Activated naive CD4-positive, alpha-beta T cell treated with anti-CD3 and anti-CD28 coated beads, Interleukin-2, amount 10 ng/mL, durations not matched to agents 7 days and 5 days (primary cell): ENCODE data around the gene ILF2.

Experiments used
- CTCF ChIA-PET: fragments of 350-600 bp; sonication (Branson Sonifier 250); formaldehyde crosslinking; loops from one replicate; lab custom pipeline; 2021; ENCODE audit warnings: antibody characterized with exemption; lab: Charles Lee
- DNase-seq: peaks from one replicate; pipeline ENCODE4 v3.0.0-alpha.2; 2020
- H3K27ac Mint-ChIP-seq: one replicate; pipeline ENCODE4 v1.8.0; 2021; ENCODE audit warnings: mild to moderate bottlenecking, moderate library complexity, mixed read lengths
- H3K27me3 Mint-ChIP-seq: one replicate; pipeline ENCODE4 v1.8.0; 2021; ENCODE audit warnings: mild to moderate bottlenecking, mixed read lengths
- H3K36me3 Mint-ChIP-seq: one replicate; pipeline ENCODE4 v1.8.0; 2021; ENCODE audit warnings: mixed read lengths
- H3K4me1 Mint-ChIP-seq: one replicate; pipeline ENCODE4 v1.8.0; 2021; ENCODE audit warnings: mixed read lengths
- H3K4me3 Mint-ChIP-seq: one replicate; pipeline ENCODE4 v1.8.0; 2021; ENCODE audit warnings: mild to moderate bottlenecking, moderate library complexity, mixed read lengths
- H3K9me3 Mint-ChIP-seq: one replicate; pipeline ENCODE4 v1.8.0; 2021; ENCODE audit warnings: mixed read lengths

Gene ILF2

DNA sequence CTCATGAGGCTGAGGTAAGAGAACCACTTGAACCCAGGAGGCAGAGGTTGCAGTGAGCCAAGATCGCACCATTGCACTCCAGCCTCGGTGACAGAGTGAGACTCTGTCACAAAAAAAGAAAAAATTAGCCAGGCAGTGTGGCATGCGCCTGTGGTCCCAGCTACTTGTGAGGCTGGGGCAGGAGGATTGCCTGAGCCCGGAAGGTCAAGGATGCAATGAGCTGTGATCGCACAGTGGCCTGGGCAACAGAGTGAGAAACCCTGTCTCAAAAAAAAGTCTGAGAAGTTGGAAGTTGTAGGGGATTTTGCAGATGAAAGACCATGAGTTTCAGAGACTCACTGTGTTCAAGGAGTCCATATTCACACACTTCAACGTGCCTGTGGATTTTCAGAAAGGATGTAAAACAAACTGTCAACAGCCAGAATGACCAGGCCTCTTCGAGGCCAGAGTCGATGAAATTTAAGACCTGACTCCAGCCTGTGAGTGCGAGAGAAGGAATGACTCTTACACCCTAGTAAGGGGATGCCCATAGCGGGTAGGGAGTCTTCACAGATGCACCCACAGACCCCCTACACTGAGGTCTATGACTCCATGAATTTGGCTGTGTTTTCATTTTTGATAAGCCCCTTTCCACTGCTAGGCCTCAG lies 45.7 kb downstream of the ILF2 start:
- CTCF ChIA-PET, result no interaction called here
- Mint-ChIP-seq H3K9me3 (no peaks in the 10 kb centered on the region), H3K4me1 (peaks cover 2% of the 10 kb centered on the region), H3K27ac (no peak overlapping the region), H3K27me3 (peaks cover 31% of the 10 kb centered on the region), H3K36me3 (no peaks in the 10 kb centered on the region), H3K4me3 (no peak overlapping the region)
- no peak for DNase-seq

DNA sequence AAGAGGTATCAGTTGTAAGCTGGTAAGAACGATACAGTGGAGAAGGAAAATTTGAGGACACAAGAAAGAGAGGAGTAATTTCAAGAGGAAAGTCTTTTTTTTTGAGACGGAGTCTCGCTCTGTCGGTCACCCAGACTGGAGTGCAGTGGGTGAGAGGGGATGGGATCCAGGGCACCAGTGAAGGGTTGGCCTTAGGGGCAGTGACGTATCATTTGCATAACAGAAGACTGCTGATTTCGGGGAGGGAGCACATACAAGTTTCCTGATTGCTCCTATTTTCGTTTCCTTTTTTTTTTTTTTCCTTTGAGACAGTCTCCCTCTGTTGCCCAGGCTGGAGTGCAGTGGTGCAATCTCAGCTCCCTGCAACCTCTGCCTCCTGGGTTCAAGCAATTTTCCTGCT lies 47.7 kb downstream of the ILF2 start:
- no peaks in the 10 kb centered on the region for H3K9me3 Mint-ChIP-seq
- no peak overlapping the region for H3K4me3 Mint-ChIP-seq
- H3K27me3 Mint-ChIP-seq, result peaks cover 22% of the 10 kb centered on the region
- DNase-seq, result no peak
- H3K4me1 Mint-ChIP-seq, result peaks cover 2% of the 10 kb centered on the region
- CTCF ChIA-PET, result interaction anchor here (1.1 to 1.6 kb wide), 3 partner anchors 91 to 117 kb away, joined by 3 to 4 read pairs (median 4); no protein-coding TSS in a partner anchor
- H3K36me3 Mint-ChIP-seq, result no peaks in the 10 kb centered on the region
- H3K27ac Mint-ChIP-seq, result no peak overlapping the region

DNA sequence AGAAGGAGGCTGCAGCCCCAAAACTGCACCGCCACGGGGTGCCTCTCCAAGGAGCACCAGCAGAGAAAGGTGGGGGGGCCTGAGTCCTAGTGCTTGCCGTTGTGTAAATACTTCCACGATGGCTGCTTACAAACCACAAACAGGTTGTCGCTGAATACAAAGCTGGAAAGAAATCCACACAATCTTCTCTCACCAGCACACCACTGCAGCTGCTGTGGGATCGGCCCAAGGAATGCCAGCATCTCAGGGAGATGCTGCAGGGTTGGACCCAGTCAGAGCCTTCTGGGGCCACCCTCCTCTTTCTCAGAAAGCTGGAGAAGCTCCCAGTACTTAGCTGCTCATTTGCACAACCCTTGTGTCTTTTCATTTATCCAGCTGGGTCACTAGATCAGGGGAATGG lies 51.6 kb downstream of the ILF2 start:
- H3K4me1 Mint-ChIP-seq, result peaks cover 3% of the 10 kb centered on the region
- no peak overlapping the region for H3K4me3 Mint-ChIP-seq
- no peaks in the 10 kb centered on the region for H3K36me3 Mint-ChIP-seq
- no peak for DNase-seq
- H3K27me3 Mint-ChIP-seq, result peaks cover 8% of the 10 kb centered on the region
- CTCF ChIA-PET, result interaction anchor here (1.0 to 3.6 kb wide), 5 partner anchors 10 to 109 kb away, joined by 5 to 31 read pairs (median 7); partner anchors contain the start of genes CHTOP, S100A1 and S100A13
- H3K9me3 Mint-ChIP-seq, result no peaks in the 10 kb centered on the region
- H3K27ac Mint-ChIP-seq, result no peak overlapping the region

DNA sequence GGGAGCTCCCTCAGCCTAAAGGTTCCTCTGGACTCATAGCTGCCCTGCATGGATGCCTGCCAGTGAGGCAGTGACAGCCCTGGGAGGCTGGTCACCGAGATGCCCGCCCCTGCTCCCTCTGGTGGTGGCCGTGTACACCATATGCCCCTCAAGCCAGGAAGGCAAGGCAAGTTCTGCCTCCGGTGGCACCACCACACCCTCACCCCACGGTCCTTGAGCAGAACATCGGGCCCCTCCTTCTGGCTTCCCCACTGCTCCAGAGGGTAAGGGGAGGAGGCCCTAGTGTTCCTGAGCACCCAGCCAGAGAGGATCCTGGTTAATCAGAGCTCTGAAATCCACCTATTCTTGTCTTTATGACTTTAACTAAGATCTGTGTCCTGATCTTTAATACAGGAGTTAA lies 53.1 kb downstream of the ILF2 start:
- H3K27ac Mint-ChIP-seq, result no peak overlapping the region
- no peak overlapping the region for H3K4me3 Mint-ChIP-seq
- no peaks in the 10 kb centered on the region for H3K36me3 Mint-ChIP-seq
- peak; percentile 79 for DNase-seq
- H3K27me3 Mint-ChIP-seq, result peaks cover 13% of the 10 kb centered on the region
- H3K4me1 Mint-ChIP-seq, result peaks cover 3% of the 10 kb centered on the region
- no peaks in the 10 kb centered on the region for H3K9me3 Mint-ChIP-seq
- CTCF ChIA-PET, result interaction anchor here (0.7 to 3.6 kb wide), 9 partner anchors 11 to 147 kb away, joined by 3 to 31 read pairs (median 6); partner anchors contain the start of genes CHTOP, S100A1 and S100A13

DNA sequence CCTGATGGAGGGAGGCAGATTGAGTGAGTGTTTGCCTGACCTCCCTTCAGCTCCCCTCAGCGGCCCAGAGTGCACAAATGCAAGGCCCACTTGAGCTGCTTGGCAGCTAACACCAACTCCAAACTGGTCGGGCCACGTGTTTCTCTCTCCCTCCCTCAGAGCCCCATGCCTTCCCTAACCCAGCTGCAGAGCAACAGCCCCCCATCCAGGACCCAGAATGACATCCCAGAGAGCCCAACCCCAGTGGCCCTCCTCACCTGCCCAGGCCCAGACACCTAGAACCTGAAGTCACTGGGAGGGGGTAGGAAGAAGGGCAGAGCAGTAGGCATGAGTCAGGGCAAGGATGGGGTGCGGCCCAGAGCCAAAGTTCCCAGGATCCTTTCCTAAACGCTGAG lies 53.9 kb downstream of the ILF2 start:
- DNase-seq, result no peak
- CTCF ChIA-PET, result interaction anchor here (0.8 to 3.6 kb wide), 6 partner anchors 12 to 108 kb away, joined by 3 to 31 read pairs (median 14); partner anchors contain the start of genes S100A1 and S100A13
- peaks cover 19% of the 10 kb centered on the region for H3K27me3 Mint-ChIP-seq
- H3K4me1 Mint-ChIP-seq, result peaks cover 3% of the 10 kb centered on the region
- H3K27ac Mint-ChIP-seq, result no peak overlapping the region
- no peaks in the 10 kb centered on the region for H3K36me3 Mint-ChIP-seq
- H3K4me3 Mint-ChIP-seq, result no peak overlapping the region
- no peaks in the 10 kb centered on the region for H3K9me3 Mint-ChIP-seq

DNA sequence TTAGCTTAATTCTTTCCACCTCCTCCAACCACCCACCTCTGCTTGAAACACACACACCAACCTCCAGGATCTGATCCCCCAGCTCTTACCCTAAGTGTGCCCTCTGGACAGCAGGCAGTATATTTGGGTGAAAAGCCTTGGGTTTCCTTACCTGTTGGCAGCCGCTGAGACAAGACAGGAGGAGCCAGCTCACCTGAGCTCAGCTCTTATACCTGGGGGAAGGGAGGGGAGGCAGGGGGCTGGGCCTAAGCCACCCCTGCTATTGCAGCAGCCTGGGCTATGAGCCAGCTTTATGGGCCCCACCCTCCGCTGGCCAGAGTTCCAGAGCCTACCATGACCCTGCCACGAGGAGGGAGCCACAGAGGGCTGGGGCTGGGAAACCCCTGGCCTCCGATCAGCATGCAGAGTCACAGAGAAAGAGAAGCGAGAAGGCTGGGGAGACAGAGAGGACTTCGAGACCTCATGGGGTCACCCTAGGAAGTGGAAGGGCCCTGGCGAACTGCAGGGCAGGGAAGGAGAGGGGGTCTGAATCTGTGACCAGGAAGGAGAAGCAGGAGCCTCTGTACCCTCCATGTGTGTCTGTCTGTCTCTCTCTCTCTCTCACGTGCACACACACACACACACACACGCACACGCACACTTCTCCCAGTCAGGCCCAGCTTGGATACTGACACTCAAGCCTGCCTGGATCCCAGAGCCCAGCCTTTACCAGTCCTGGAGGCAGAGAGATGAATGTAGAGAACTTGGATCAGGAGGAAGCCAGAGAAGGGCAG lies 54.5 kb downstream of the ILF2 start, which contains the start of gene S100A14:
Gene S100A14, minus strand, starts transcription at position 182 of the 773 bp plus-strand sequence. CDS start 467 bp downstream, outside the sequence.
- CTCF ChIA-PET, result interaction anchor here (0.5 to 3.6 kb wide), 7 partner anchors 11 to 108 kb away, joined by 3 to 31 read pairs (median 9); partner anchors contain the start of genes S100A1 and S100A13
- Mint-ChIP-seq H3K36me3 (no peaks in the 10 kb centered on the region), H3K4me3 (no peak within 1 kb of the TSS), H3K27me3 (peaks cover 20% of the 10 kb centered on the region), H3K9me3 (no peaks in the 10 kb centered on the region), H3K27ac (no peak within 1 kb of the TSS), H3K4me1 (peaks cover 3% of the 10 kb centered on the region)
- DNase-seq, result no peak

DNA sequence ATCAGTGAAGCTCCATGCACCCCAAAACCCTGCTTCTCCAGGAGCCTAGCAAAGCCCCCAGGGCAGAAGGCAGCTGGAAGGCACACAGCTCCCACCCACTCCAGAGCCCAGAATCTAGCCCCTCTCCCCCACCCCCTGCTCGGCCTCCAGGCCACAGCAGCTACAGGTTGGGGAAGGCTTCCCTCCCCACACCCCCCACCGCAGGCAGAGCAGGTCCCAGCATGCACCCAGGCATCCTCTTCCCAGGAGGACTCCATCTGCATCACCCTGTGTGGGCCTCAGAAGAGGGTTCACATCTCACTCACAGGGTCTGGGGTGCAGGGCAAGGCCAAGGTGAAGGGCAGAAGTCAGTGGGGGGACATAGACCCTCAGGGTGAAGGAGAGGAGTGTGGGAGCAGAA lies 55.4 kb downstream of the ILF2 start:
- no peak overlapping the region for H3K27ac Mint-ChIP-seq
- no peak overlapping the region for H3K4me3 Mint-ChIP-seq
- CTCF ChIA-PET, result interaction anchor here (1.0 to 3.4 kb wide), 4 partner anchors 12 to 105 kb away, joined by 3 to 24 read pairs (median 6); partner anchors contain the start of gene S100A13
- peaks cover 3% of the 10 kb centered on the region for H3K4me1 Mint-ChIP-seq
- no peak for DNase-seq
- H3K36me3 Mint-ChIP-seq, result no peaks in the 10 kb centered on the region
- H3K27me3 Mint-ChIP-seq, result peaks cover 23% of the 10 kb centered on the region
- H3K9me3 Mint-ChIP-seq, result no peaks in the 10 kb centered on the region

DNA sequence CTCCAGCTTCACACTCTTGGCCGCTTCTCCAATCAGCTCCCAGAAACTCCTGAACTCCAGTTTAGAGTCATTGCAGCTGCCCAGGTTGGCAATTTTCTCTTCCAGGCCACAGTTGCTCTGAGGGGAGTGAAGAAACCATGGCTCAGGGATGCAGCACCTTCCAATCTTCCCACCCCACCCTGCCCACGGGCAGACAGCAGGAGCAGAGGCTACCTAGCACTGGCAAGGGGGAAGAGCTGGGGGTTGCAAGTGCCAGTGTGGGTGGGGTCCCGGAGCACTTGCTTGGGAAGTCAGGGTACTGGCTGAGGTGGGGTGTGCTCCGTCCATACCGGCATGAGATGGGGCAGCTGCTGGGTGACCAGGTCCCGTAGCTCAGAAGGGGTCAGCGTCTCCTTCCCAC lies 55.9 kb downstream of the ILF2 start:
- peaks cover 28% of the 10 kb centered on the region for H3K27me3 Mint-ChIP-seq
- H3K4me3 Mint-ChIP-seq, result no peak overlapping the region
- H3K36me3 Mint-ChIP-seq, result no peaks in the 10 kb centered on the region
- no peak for DNase-seq
- H3K9me3 Mint-ChIP-seq, result no peaks in the 10 kb centered on the region
- H3K27ac Mint-ChIP-seq, result no peak overlapping the region
- peaks cover 3% of the 10 kb centered on the region for H3K4me1 Mint-ChIP-seq
- CTCF ChIA-PET, result interaction anchor here (0.8 to 3.4 kb wide), 6 partner anchors 11 to 104 kb away, joined by 3 to 24 read pairs (median 4); partner anchors contain the start of gene S100A13

DNA sequence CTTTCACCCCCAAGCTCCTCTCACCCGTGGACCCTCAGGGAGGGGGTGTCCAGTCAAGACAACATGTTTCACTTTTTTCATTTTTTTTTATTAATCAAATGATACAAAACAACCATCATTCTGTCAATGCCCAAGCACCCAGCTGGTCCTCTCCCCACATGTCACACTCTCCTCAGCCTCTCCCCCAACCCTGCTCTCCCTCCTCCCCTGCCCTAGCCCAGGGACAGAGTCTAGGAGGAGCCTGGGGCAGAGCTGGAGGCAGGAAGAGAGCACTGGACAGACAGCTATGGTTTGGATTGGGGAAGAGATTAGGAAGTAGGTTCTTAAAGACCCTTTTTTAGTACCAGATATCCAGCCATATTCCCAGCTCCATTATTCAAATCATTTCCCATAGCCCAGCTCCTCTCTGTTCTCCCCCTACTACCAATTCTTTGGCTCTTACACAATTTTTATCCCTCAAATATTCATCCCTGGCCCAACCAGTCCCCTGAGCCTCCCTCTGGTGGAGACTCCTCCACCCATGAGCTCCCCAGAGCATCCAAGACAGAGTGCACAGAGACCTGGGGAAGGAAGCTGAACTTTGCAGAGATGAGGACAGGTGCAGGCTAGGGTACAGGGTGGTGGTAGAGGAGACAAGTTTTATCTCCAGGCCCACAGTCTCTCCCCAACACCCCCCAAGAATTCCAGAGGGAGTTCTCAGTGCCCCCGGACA lies 56.4 kb downstream of the ILF2 start:
- Mint-ChIP-seq H3K4me3 (no peak overlapping the region), H3K9me3 (no peaks in the 10 kb centered on the region), H3K4me1 (peaks cover 3% of the 10 kb centered on the region), H3K36me3 (no peaks in the 10 kb centered on the region), H3K27ac (no peak overlapping the region), H3K27me3 (peaks cover 31% of the 10 kb centered on the region)
- CTCF ChIA-PET, result interaction anchor here (0.8 to 2.8 kb wide), 5 partner anchors 10 to 102 kb away, joined by 3 to 9 read pairs (median 4); partner anchors contain the start of gene S100A13
- no peak for DNase-seq

DNA sequence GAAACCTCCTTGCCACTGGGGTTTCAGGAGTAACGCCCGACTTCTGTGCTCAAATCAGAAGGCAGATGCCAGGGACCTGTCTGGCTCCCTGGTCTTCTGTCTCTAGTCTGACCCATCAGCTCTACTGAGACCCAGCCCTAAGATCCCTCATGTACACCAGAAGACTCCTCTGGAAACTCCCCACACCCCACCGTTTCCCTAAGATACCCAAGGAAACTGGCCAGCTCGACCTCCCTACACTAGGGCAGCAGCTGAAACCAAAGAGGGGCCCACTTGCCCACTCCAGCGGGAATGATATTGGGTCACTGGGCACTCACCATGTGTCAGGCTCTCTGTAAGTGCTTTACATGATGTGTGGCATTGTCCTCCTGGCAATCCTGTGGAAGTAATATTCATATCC lies 57.4 kb downstream of the ILF2 start:
- DNase-seq, result no peak
- CTCF ChIA-PET, result interaction anchor here (1.9 kb wide), 1 partner anchor 41 kb away, joined by 5 read pairs; no protein-coding TSS in a partner anchor
- Mint-ChIP-seq H3K9me3 (no peaks in the 10 kb centered on the region), H3K4me3 (no peak overlapping the region), H3K27ac (no peak overlapping the region), H3K36me3 (no peaks in the 10 kb centered on the region), H3K27me3 (peaks cover 30% of the 10 kb centered on the region), H3K4me1 (peaks cover 3% of the 10 kb centered on the region)

DNA sequence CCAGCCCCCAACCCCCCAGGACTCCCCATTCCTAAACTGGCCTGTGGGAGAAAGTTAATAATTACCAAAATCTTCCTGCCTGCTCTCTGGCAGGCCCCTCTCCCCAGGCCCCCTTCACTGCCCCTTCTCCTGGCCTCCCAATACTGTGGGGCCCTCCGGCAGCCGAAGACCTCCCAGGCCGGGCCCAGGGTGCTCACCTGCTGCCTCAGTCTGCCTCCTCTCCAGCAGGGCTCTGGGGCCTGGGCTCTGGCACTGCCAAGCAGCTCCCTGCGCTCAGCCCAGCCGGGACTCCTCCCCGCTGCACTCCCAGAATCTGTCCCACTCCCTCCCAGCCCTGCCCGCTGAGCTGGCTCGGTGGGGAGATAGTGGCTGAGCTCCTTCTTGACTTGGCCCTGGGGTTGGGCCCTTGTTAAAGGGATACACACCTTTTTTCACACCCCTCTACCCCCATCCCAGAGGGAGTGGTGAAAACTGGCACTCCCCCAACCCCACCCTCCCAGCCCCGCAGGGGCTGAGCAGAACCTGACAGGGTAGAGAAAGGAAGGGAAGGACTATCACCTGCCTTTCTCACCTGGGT lies 58.0 kb downstream of the ILF2 start, which contains the start of gene S100A16:
Gene S100A16, minus strand, starts transcription at position 383 of the 577 bp plus-strand sequence. CDS start 4,986 bp downstream, outside the sequence.
- Mint-ChIP-seq H3K36me3 (no peaks in the 10 kb centered on the region), H3K9me3 (no peaks in the 10 kb centered on the region), H3K4me3 (no peak within 1 kb of the TSS), H3K4me1 (peaks cover 3% of the 10 kb centered on the region), H3K27ac (no peak within 1 kb of the TSS), H3K27me3 (peaks cover 30% of the 10 kb centered on the region)
- CTCF ChIA-PET, result interaction anchor here (1.5 to 1.9 kb wide), 2 partner anchors 15 to 40 kb away, joined by 3 to 5 read pairs; partner anchors contain the start of gene S100A13
- no peak for DNase-seq

DNA sequence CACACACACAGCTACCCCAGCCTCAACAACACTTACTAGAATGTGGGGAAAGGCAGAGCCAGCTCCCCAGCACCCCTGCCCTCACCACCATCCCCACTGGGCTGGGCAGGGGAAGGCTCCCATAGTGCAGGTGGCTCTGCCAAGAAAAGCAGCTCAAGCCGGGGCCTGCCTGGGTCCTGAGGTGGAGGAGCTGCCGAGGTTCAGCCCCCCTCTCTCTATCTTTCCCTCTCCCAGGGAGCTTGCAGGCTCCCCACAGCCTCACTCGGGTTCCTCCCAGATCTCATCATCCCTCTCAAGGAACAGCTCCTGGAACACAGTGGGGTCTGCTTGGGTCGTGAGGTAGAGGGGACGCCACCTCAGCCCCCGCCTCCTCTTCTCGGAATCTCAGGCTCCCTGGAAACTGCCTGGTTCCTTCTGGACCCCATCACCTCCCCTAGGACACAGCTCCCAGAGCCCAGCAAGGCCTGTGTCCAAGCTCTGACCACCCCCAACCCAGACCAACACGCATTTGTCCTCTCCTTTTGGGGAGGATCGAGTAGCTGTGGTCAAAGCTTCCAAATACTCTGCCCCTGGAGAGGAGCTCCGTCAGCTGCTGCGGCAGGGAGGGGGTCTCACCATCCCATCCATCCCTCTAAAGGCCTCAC lies 58.6 kb downstream of the ILF2 start:
- DNase-seq, result no peak
- H3K4me3 Mint-ChIP-seq, result no peak overlapping the region
- CTCF ChIA-PET, result interaction anchor here (0.6 to 1.5 kb wide), 2 partner anchors 15 to 101 kb away, joined by 3 read pairs; partner anchors contain the start of gene S100A13
- H3K27me3 Mint-ChIP-seq, result peaks cover 30% of the 10 kb centered on the region
- H3K9me3 Mint-ChIP-seq, result no peaks in the 10 kb centered on the region
- H3K4me1 Mint-ChIP-seq, result no peaks in the 10 kb centered on the region
- no peak overlapping the region for H3K27ac Mint-ChIP-seq
- H3K36me3 Mint-ChIP-seq, result no peaks in the 10 kb centered on the region
